Measurements from ENCODE around the gene EPHB1. TPM values are rescaled to one million over a fixed set of nuclear protein-coding genes. Genes with fewer than 3 reads are reported as not detected.

Gene EPHB1
- total RNA-seq, 1 donor from 2014 or later: 0.53 TPM

DNA sequence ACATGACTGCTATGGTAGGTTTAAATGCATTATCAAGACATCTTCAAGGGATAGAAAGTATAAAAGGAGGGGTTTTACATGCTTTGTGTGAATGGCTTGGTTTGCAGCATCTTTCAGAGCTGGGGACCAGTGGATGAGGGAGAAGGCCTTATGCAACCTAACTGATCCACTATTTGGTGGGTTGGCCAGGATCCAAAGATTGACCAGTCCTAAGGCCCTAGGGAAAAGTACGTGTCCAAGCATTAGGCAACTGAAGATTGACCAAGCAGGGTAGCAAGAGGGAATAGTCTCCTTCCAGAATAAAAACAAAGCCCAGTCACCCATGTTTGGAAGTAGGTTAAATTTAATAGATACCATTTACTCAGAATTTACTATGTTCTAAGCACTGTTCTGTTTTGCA, 509.3 kb downstream of the EPHB1 start:
- no peaks in the 10 kb centered on the region for H3K9me3 ChIP-seq
- no peak for TF ChIP-seq CTCF (IDR thresholded peaks at IDR 0.05)

More for the DNA sequence above, 509.3 kb downstream of the EPHB1 start:
- Histone ChIP-seq H3K36me3 (no peaks in the 10 kb centered on the region), H3K4me1 (no peaks in the 10 kb centered on the region), H3K4me3 (no peak overlapping the region), H3K27ac (no peak overlapping the region), H3K27me3 (no peaks in the 10 kb centered on the region)
- DNase-seq (ENCODE audit: low spot score in 2 of 2): no peak
- intact Hi-C loops (cut with DNase I): no loop called here

Other genes starting within 250 kb of the EPHB1 start
- 0.43 TPM for gene KY, start 144.2 kb upstream of the EPHB1 start, total RNA-seq

Data from ascending aorta (tissue), 2 donors.